Iris pigment epithelial cell (primary cell): Measurements from ENCODE around the gene SH2B2.
A peak's percentile ranks its signal among the peaks of the same experiment; 100 is the strongest.
"Not testable (repeated sequence)": the region's sequence is repeated elsewhere in the genome, so short reads cannot be mapped to it uniquely, and the experiment has no call there.

Experiments used
- DNase-seq: peaks from one replicate; pipeline ENCODE4 v3.0.0-alpha.2; 2011; ENCODE audit warnings: low read depth

Gene SH2B2

DNA sequence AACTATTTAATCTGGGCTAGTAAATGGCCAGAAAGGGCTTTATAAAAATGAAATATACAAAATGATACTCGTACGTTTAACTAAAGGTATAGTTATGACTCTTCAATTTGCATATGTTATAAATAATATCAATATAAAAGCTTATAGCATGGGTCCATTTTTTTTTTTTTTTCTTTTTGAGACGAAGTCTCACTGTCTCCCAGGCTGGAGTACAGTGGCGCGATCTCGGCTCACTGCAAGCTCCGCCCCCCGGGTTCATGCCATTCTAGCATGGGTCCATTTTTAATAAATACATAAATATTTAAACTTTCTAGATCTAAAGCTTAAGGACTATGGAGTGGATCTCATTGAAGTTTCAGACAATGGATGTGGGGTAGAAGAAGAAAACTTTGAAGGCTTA is 50.3 kb downstream of the SH2B2 start:
- not testable (repeated sequence) for DNase-seq

DNA sequence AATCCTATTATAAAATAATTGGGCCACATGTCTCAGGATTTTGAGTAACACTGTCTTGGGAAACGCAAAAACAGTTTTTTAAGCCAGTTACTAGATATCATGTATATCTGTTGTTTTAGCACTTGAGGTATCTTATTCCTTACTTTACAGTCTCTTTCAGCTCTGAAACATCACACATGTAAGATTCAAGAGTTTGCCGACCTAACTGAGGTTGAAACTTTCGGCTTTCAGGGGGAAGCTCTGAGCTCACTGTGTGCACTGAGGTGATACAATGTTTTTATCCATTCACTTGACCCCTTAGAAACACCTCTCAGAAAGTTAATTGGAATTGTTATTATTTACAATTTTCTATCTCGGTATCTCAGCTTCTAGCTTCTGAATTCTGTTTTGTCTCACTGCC is 50.8 kb downstream of the SH2B2 start:
- DNase-seq: not testable (repeated sequence)

DNA sequence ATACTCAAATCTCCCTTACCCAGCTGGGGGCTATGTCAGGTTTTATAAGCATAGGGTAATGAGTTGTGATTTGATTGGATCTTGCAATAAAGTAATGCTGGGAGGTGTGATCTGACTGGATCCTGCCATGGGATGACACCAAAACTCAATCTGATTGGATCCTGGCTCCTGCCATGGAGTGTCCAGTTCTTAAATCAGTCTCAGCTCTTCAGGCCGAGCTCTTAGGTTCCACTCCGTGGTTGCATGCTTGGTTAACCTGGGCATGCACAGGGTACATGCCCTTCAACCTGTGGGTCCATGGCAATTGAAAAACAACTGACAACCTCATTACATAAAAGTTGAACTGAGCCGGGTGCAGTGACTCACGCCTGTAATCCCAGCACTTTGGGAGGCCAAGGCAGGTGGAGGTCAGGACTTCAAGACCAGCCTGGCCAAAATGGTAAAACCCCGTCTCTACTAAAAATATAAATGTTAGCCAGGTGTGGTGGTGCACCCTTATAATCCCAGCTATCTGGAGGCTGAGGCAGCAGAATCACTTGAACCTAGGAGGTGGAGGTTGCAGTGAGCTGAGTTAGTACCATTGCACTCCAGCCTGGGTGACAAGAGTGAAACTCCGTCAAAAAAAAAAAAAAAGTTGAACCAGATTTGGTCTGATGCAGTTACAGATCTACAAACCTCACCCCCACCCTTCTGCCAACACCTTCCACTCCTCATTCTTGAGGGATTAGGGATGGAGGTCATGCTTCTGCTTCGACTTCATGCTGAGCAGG is 54.1 kb downstream of the SH2B2 start:
- DNase-seq: not testable (repeated sequence)

DNA sequence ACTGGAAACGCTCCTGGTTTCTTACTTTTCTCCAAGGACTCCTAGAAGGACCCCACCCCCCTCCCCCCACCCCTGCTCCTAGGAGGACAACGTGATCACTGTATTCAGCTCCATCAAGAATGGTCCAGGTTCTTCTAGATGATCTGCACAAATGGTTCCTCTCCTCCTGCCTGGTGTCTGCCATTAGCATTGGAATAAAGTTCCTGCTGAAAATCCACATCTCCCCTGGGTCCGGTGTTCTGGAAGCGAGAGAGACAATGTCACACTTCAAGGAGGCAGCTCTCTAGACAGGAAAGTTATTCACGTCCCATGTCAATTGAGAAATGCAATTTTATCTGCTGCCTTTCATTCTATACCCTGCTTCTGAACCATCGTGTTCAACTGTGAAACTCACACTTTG is 60.3 kb downstream of the SH2B2 start:
- DNase-seq: not testable (repeated sequence)

DNA sequence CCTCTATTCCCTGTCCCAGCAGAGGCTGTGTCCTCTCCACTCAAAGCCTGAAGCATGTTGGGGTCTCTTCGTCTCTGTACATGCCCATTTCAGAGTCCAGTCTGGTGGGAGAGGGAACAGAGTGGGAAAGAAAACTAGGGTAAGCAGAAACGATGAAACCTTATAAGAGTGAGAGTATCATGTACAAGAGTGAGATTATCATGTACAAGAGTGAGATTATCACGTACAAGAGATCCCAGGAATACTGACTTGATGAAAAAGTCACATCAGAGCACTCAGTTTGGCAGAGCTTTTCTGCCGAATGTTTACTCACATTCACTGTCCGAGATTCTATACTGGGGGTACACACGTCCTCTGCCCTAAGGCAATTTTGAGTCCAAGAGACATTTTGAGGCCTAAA is 69.7 kb downstream of the SH2B2 start, which contains the start of gene SPDYE6:
Gene SPDYE6, minus strand, starts transcription at position 101 of the 400 bp plus-strand sequence. CDS start 421 bp downstream, outside the sequence.
- DNase-seq: not testable (repeated sequence)

DNA sequence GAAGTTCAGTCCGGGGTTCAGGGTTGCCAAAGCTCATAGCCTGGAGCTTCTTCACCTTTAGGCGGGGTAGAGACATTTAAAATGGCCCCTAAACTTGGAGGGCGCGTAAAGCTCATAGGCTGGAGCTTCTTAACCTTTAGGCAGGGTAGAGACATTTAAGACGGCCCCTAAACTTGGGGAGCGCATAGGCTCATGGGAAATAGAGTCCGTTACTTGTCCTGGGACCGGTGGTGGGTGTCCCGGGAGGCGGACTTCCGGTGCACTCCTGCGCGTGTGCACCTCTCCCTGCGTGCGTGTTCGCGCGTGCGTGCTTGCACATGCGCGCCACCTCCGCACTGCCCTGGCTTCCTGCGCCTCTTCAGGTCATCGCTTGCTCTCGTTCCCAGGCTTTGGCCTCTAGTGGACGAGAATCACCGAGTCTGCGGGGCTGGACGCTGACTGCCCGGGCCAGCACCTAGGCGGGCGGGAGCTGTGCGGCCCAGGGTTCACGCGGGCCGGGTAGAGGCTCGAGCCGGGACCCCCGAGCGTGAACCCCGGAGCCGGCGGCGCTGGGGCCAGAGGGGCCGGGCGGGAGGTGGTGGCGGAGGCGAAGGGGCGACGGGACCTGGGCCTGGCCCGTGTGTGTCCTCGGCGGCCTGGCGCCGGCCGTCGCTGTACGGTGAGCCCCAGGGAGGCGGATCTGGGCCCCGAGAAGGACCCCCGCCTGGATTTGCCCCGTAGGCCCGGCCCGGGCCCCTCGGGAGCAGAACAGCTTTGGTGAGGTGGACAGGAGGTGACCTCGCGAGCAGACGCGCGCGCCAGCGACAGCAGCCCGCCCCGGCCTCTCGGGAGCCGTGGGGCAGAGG is 77.1 kb downstream of the SH2B2 start:
- peak; percentile 99 for DNase-seq

DNA sequence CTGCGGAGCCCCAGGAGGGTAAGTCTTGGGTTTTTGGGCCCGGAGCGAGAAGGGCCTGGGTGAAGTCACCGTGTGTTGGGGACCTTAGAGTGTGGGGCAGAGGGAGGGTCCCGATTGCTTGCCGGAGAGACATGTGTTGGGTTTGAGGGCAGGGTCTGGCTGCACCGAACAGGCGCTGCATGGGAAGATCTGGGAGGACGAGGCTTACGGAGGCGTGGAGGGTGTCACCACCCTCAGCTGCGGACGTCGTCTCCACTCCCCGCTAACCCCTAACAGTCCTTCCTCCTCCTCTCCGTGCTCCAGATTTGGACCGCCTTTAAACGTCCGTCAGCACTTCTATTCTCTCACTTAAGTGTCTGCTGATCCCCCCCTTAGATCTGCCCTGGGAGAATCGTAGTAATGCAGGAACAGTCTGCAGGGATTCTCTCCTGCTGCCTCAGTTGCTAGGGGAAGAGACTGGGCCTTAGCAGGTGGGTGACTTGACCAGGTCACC is 77.8 kb downstream of the SH2B2 start:
- DNase-seq: peak; percentile 4

DNA sequence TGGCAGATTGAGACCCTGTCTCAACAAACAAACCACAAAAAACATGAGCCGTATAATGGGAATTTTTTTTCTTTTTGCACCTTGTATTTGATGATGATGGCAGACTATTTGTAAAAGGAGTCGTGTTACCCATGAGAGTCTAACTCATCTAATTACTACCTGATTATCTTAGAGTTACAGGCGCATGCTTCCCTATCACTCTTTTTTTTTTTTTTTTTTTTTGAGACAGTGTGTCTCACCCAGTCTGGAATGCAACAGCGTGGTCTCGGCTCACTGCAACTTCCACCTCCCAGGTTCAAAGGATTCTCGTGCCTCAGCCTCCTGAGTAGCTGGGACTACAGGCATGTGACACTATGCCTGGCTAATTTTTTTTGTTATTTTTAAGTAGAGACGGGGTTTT is 78.7 kb downstream of the SH2B2 start:
- DNase-seq: not testable (repeated sequence)

DNA sequence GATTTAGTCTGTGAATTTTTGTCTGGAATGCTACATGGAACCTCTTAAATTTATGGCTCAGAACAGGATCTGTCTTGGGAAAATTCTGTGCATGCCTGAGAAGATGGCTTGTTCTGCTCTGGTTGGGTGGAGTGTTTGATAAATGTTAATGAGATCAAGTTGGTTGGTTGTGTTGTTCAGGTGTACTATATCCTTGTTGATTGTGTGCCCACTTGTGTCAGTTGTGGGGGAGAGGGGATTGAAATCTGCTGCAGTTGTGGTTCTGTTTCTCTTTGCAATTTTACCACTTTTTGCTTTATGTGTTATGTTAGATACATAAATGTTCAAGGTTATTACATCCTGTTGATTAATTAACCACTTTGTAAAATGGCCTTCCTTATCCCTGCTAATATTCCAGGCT is 83.4 kb downstream of the SH2B2 start:
- DNase-seq: not testable (repeated sequence)
